Astrocyte (in vitro differentiated cells and primary cell): ENCODE results near the gene CD82. TPM values are rescaled to one million over a fixed set of nuclear protein-coding genes. Genes with fewer than 3 reads are reported as not detected.

Experiments
- DNase-seq: peaks from one replicate; pipeline ENCODE4 v3.0.0-alpha.2; 2010; ENCODE audit warnings: low read depth
- FAIRE-seq: peaks from 2 replicates; lab custom pipeline; 2011; peaks lifted over from hg19 to GRCh38; lab: Jason Lieb, UNC
- H2AFZ ChIP-seq: 2 replicates; pipeline ENCODE4 v1.6.0; 2012; ENCODE audit warnings: low read depth, low read length, inconsistent platforms
- H3K27ac ChIP-seq: 2 replicates; pipeline ENCODE4 v1.5.1; 2011; ENCODE audit warnings: low read depth, low read length, inconsistent platforms
- H3K27me3 ChIP-seq: 2 replicates; pipeline ENCODE4 v1.6.0; 2011; ENCODE audit warnings: low read length, inconsistent platforms; ENCODE audit not compliant: insufficient read depth
- H3K36me3 ChIP-seq: 2 replicates; pipeline ENCODE4 v1.5.1; 2011; ENCODE audit warnings: low read length, inconsistent platforms; ENCODE audit not compliant: insufficient read depth
- H3K4me1 ChIP-seq: 2 replicates; pipeline ENCODE4 v1.5.1; 2011; ENCODE audit warnings: low read length, inconsistent platforms; ENCODE audit not compliant: insufficient read depth
- H3K4me2 ChIP-seq: 2 replicates; pipeline ENCODE4 v1.6.0; 2012; ENCODE audit warnings: low read length, inconsistent platforms
- H3K4me3 ChIP-seq: 2 replicates; pipeline ENCODE4 v1.5.1; 2011; ENCODE audit warnings: low read depth, mild to moderate bottlenecking, low read length, inconsistent platforms; ENCODE audit not compliant: insufficient read depth
- H3K79me2 ChIP-seq: 2 replicates; pipeline ENCODE4 v1.6.0; 2012; ENCODE audit warnings: mild to moderate bottlenecking, low read length, inconsistent platforms; ENCODE audit not compliant: insufficient read depth
- H3K9ac ChIP-seq: 2 replicates; pipeline ENCODE4 v1.6.0; 2012; ENCODE audit warnings: mild to moderate bottlenecking, low read length, inconsistent platforms
- H3K9me3 ChIP-seq: 2 replicates; pipeline ENCODE4 v1.5.1; 2012; ENCODE audit warnings: low read depth, mild to moderate bottlenecking, low read length, inconsistent platforms; ENCODE audit not compliant: insufficient read depth
- H4K20me1 ChIP-seq: 2 replicates; pipeline ENCODE4 v1.6.0; 2012; ENCODE audit warnings: low read length, inconsistent platforms; ENCODE audit not compliant: insufficient read depth
- H3K27ac Mint-ChIP-seq: one replicate; pipeline ENCODE4 v1.8.0; 2021; ENCODE audit warnings: mild to moderate bottlenecking, mixed read lengths; ENCODE audit not compliant: unreplicated experiment
- H3K27me3 Mint-ChIP-seq: one replicate; pipeline ENCODE4 v1.8.0; 2021; ENCODE audit warnings: low read depth, mixed read lengths; ENCODE audit not compliant: unreplicated experiment
- H3K36me3 Mint-ChIP-seq: one replicate; pipeline ENCODE4 v1.8.0; 2021; ENCODE audit warnings: low read depth, mixed read lengths; ENCODE audit not compliant: unreplicated experiment
- H3K4me1 Mint-ChIP-seq: one replicate; pipeline ENCODE4 v1.8.0; 2021; ENCODE audit warnings: low read depth, mixed read lengths; ENCODE audit not compliant: unreplicated experiment
- H3K4me3 Mint-ChIP-seq: one replicate; pipeline ENCODE4 v1.8.0; 2021; ENCODE audit warnings: mild to moderate bottlenecking, moderate library complexity, mixed read lengths; ENCODE audit not compliant: unreplicated experiment
- H3K9me3 Mint-ChIP-seq: one replicate; pipeline ENCODE4 v1.8.0; 2021; ENCODE audit warnings: mild to moderate bottlenecking, mixed read lengths; ENCODE audit not compliant: unreplicated experiment
- EZH2 ChIP-seq: IDR thresholded peaks from 2 replicates; pipeline ENCODE4 v1.6.1; 2012; ENCODE audit warnings: mild to moderate bottlenecking, low read length, inconsistent platforms; ENCODE audit not compliant: insufficient read depth
- total RNA-seq: library from RNA; stranded (reverse); gene quantifications from 2 replicates; pipeline ENCODE4 v1.2.1, GENCODE V29; 2021
- TF ChIP-seq, protein P1 (sequence below): IDR thresholded peaks from 2 replicates; pipeline ENCODE4 v1.5.1; 2011; ENCODE audit warnings: low read depth, mild to moderate bottlenecking, inconsistent platforms, low read length, moderate library complexity; ENCODE audit not compliant: insufficient read depth

CD82 gene
- total RNA-seq, 1 donor from 2014 or later = 74.5 TPM

DNA sequence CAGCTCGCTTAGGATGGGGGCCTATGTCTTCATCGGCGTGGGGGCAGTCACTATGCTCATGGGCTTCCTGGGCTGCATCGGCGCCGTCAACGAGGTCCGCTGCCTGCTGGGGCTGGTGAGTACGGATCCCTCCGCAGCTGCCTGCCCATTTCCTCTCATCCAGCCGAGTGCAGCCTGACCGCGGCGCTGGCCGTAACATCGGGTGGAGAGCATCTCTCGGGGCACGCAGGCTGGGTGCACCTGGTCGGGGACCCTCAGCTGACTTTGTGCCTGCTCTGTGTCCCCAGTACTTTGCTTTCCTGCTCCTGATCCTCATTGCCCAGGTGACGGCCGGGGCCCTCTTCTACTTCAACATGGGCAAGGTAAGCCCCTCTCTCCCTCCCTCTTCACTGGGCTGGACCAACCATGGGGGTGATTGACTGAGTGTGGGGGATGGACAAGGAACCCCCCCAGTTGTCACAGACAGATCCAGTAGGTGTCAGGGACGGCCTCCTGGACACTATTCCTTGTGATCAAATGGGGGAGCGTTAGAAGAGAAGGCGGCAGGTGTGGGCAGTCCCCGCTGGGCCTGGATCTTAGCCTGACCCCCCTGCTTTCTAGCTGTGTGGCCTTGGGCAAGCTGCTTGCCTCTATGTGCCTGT is 39.7 kb downstream of the CD82 start:
- Mint-ChIP-seq H3K27me3 (peaks cover 29% of the 10 kb centered on the region), H3K36me3 (peaks cover 41% of the 10 kb centered on the region), H3K9me3 (peaks cover 3% of the 10 kb centered on the region), H3K27ac (no peak overlapping the region), H3K4me3 (no peak overlapping the region), H3K4me1 (no peaks in the 10 kb centered on the region)
- no peaks in the 10 kb centered on the region for H3K79me2 ChIP-seq
- no peak overlapping the region for H2AFZ ChIP-seq
- no peaks in the 10 kb centered on the region for H3K36me3 ChIP-seq
- DNase-seq = no peak
- H3K9me3 ChIP-seq = no peaks in the 10 kb centered on the region
- H3K4me1 ChIP-seq = peaks cover 9% of the 10 kb centered on the region
- H3K27me3 ChIP-seq = no peaks in the 10 kb centered on the region
- no peak overlapping the region for H3K27ac ChIP-seq
- H3K4me2 ChIP-seq = no peak overlapping the region
- H3K4me3 ChIP-seq = no peak overlapping the region
- no peak for FAIRE-seq
- no peak overlapping the region for H3K9ac ChIP-seq
- peaks cover 5% of the 10 kb centered on the region for H4K20me1 ChIP-seq
- TF ChIP-seq, protein P1, sequence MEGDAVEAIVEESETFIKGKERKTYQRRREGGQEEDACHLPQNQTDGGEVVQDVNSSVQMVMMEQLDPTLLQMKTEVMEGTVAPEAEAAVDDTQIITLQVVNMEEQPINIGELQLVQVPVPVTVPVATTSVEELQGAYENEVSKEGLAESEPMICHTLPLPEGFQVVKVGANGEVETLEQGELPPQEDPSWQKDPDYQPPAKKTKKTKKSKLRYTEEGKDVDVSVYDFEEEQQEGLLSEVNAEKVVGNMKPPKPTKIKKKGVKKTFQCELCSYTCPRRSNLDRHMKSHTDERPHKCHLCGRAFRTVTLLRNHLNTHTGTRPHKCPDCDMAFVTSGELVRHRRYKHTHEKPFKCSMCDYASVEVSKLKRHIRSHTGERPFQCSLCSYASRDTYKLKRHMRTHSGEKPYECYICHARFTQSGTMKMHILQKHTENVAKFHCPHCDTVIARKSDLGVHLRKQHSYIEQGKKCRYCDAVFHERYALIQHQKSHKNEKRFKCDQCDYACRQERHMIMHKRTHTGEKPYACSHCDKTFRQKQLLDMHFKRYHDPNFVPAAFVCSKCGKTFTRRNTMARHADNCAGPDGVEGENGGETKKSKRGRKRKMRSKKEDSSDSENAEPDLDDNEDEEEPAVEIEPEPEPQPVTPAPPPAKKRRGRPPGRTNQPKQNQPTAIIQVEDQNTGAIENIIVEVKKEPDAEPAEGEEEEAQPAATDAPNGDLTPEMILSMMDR = no peak
- no peak for TF ChIP-seq EZH2

DNA sequence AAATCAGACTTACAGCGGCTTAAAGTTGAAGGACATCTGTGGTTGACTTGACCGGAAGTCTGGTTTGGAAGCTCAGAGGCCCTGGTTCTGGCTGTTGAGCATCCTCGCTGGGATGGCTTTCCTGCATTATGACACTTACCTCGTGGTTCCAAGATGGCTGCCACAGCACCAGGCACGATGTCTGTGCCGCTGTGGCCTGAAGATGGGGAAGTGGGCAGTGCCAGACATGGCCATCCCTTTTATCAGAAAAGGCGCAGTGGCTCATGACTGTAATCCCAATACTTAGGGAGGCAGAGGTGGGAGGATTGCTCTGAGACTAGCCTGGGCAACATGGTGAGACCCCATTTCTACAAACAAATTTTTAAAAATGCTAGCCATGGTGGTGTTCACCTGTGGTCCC is 40.5 kb downstream of the CD82 start:
- H3K27me3 Mint-ChIP-seq = peaks cover 33% of the 10 kb centered on the region
- Histone ChIP-seq H3K36me3 (no peaks in the 10 kb centered on the region), H3K4me1 (peaks cover 9% of the 10 kb centered on the region), H3K9me3 (no peaks in the 10 kb centered on the region), H3K4me2 (no peak overlapping the region), H3K9ac (no peak overlapping the region), H3K27ac (no peak overlapping the region), H2AFZ (no peak overlapping the region), H3K4me3 (no peak overlapping the region), H3K27me3 (no peaks in the 10 kb centered on the region), H4K20me1 (peaks cover 5% of the 10 kb centered on the region), H3K79me2 (no peaks in the 10 kb centered on the region)
- DNase-seq = no peak
- no peak for FAIRE-seq
- no peaks in the 10 kb centered on the region for H3K4me1 Mint-ChIP-seq
- peaks cover 45% of the 10 kb centered on the region for H3K36me3 Mint-ChIP-seq
- peaks cover 3% of the 10 kb centered on the region for H3K9me3 Mint-ChIP-seq
- H3K27ac Mint-ChIP-seq = no peak overlapping the region
- TF ChIP-seq, protein P1 = no peak
- TF ChIP-seq EZH2 = no peak
- no peak overlapping the region for H3K4me3 Mint-ChIP-seq

DNA sequence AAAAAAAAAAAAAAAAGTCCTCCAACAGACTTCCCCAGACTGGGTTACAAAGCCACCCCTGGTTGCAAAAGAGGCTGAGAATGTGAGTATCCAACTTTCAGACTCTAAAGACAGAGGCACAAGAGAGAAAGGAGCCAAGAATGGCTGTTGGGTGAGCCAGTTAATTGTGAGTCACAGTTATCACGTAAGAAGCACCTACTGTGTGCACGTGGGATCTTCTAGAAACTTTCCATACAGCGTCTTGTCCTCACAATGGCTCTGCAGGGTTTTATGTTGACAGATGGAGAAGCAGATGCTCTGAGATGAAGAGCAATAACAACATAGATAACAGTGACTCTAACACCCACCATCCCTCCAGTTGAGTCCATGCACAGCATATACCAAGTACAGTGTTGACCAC is 41.0 kb downstream of the CD82 start:
- peaks cover 5% of the 10 kb centered on the region for H4K20me1 ChIP-seq
- no peaks in the 10 kb centered on the region for H3K4me1 Mint-ChIP-seq
- no peak overlapping the region for H3K27ac Mint-ChIP-seq
- H3K4me3 ChIP-seq = no peak overlapping the region
- no peaks in the 10 kb centered on the region for H3K79me2 ChIP-seq
- no peaks in the 10 kb centered on the region for H3K9me3 ChIP-seq
- H3K9me3 Mint-ChIP-seq = peaks cover 3% of the 10 kb centered on the region
- no peak for FAIRE-seq
- H2AFZ ChIP-seq = no peak overlapping the region
- no peak overlapping the region for H3K9ac ChIP-seq
- no peak overlapping the region for H3K27ac ChIP-seq
- no peak for TF ChIP-seq EZH2
- TF ChIP-seq, protein P1 = no peak
- H3K27me3 Mint-ChIP-seq = peaks cover 33% of the 10 kb centered on the region
- peaks cover 45% of the 10 kb centered on the region for H3K36me3 Mint-ChIP-seq
- DNase-seq = no peak
- H3K27me3 ChIP-seq = no peaks in the 10 kb centered on the region
- peaks cover 9% of the 10 kb centered on the region for H3K4me1 ChIP-seq
- no peak overlapping the region for H3K4me2 ChIP-seq
- H3K4me3 Mint-ChIP-seq = no peak overlapping the region
- H3K36me3 ChIP-seq = no peaks in the 10 kb centered on the region
